ENCODE data around the gene PRR14. TPM values are rescaled to one million over a fixed set of nuclear protein-coding genes. Genes with fewer than 3 reads are reported as not detected.
"Not testable (repeated sequence)": the region's sequence is repeated elsewhere in the genome, so short reads cannot be mapped to it uniquely, and the experiment has no call there.

The PRR14 gene
- total RNA-seq, 4 donors from 2014 or later, result 42.9 to 154 (median 85.5) TPM

GRCh38 chr16:30626236-30626635 lies 24.5 kb upstream of the PRR14 start:
- TF ChIP-seq POLR2AphosphoS5 (IDR thresholded peaks at IDR 0.05), result no peak
- no peak for TF ChIP-seq POLR2A (IDR thresholded peaks at IDR 0.05)
- TF ChIP-seq CTCF (IDR thresholded peaks at IDR 0.05), result no peak
- TF ChIP-seq EP300 (IDR thresholded peaks at IDR 0.05; ENCODE audit: low read depth), result no peak
- Histone ChIP-seq H3K27ac (no peak overlapping the region), H3K4me3 (no peak overlapping the region), H3K36me3 (no peaks in the 10 kb centered on the region), H3K4me1 (peaks cover 0 to 5% (median 3%) of the 10 kb centered on the region in 4 donors), H3K9me3 (no peaks in the 10 kb centered on the region), H3K27me3 (no peaks in the 10 kb centered on the region)
- in situ Hi-C loops (cut with MboI; ENCODE audit: low pct_ligation_motif_present in 1 of 4, low pct_unique_long_range_greater_than_20kb in 1 of 4, low sequenced_read_pairs in 3 of 4) (loop anchor here in 1 of 4 donors (25.0 kb wide), 1 partner anchor 539 kb away; the partner anchor contains the start of genes PPP4C, TBX6 and YPEL3), intact Hi-C loops (cut with DNase I; ENCODE audit: low total_unique reads) (loop anchor here (10.0 kb wide), 1 partner anchor 51 kb away; the partner anchor contains the start of gene ZNF688)
- no peak for DNase-seq
- 86 to 89% methylated on average over 8 to 9 of the region's 9 CpGs for WGBS, 2 donors (ENCODE audit: low coverage in 1 of 2)

- Histone ChIP-seq H3K4me1 (peaks cover 0 to 10% (median 4%) of the 10 kb centered on the region in 4 donors), H3K9me3 (no peaks in the 10 kb centered on the region), H3K36me3 (no peaks in the 10 kb centered on the region), H3K27ac (peak overlapping the region; percentile 44 to 68 (median 64)), H3K27me3 (no peaks in the 10 kb centered on the region), H3K4me3 (peak overlapping the region in 2 of 4 donors; percentile 14 to 24)
- peak; percentile 93 for DNase-seq
- in situ Hi-C loops (cut with MboI; ENCODE audit: low pct_ligation_motif_present in 1 of 4, low pct_unique_long_range_greater_than_20kb in 1 of 4, low sequenced_read_pairs in 3 of 4), result loop anchor here in 1 of 4 donors (25.0 kb wide), 1 partner anchor 542 kb away; the partner anchor contains the start of genes PPP4C, TBX6 and YPEL3
- WGBS, 2 donors (ENCODE audit: low coverage in 1 of 2), result 6 to 29% methylated on average over 6 to 18 of the region's 18 CpGs
- TF ChIP-seq POLR2AphosphoS5 (IDR thresholded peaks at IDR 0.05), result no peak
- TF ChIP-seq CTCF (IDR thresholded peaks at IDR 0.05), result peak; percentile 87 to 96 (median 89)
- intact Hi-C loops (cut with DNase I; ENCODE audit: low total_unique reads), result loop anchor here (10.0 kb wide), 1 partner anchor 54 kb away; the partner anchor contains the start of gene ZNF688
Measured at GRCh38 chr16:30628628-30629540, 21.9 kb upstream of the PRR14 start.

GRCh38 chr16:30632454-30632853 lies 18.3 kb upstream of the PRR14 start:
- Histone ChIP-seq H3K4me1 (peaks cover 0 to 27% (median 12%) of the 10 kb centered on the region in 4 donors), H3K27ac (peak overlapping the region in 1 of 4 donors; percentile 86)
- in situ Hi-C loops (cut with MboI; ENCODE audit: low pct_ligation_motif_present in 1 of 4, low pct_unique_long_range_greater_than_20kb in 1 of 4, low sequenced_read_pairs in 3 of 4), result loop anchor here in 1 of 4 donors (10.0 to 25.0 kb wide), 2 partner anchors 58 to 545 kb away; partner anchors contain the start of genes PPP4C, TBX6, YPEL3 and ZNF688
- H3K27me3 ChIP-seq; H3K4me3 ChIP-seq; H3K36me3 ChIP-seq; H3K9me3 ChIP-seq; intact Hi-C loops (cut with DNase I; ENCODE audit: low total_unique reads); DNase-seq: not testable (repeated sequence)
- WGBS, 2 donors (ENCODE audit: low coverage in 1 of 2), result 95 to 97% methylated on average over 7 of the region's 7 CpGs

GRCh38 chr16:30633526-30633925 lies 17.2 kb upstream of the PRR14 start:
- in situ Hi-C loops (cut with MboI; ENCODE audit: low pct_ligation_motif_present in 1 of 4, low pct_unique_long_range_greater_than_20kb in 1 of 4, low sequenced_read_pairs in 3 of 4), result loop anchor here in 1 of 4 donors (10.0 to 25.0 kb wide), 2 partner anchors 59 to 546 kb away; partner anchors contain the start of genes PPP4C, TBX6, YPEL3 and ZNF688
- H3K4me1 ChIP-seq, result peaks cover 0 to 24% (median 11%) of the 10 kb centered on the region in 4 donors
- no peak for DNase-seq
- TF ChIP-seq POLR2A (IDR thresholded peaks at IDR 0.05), result no peak
- H3K4me3 ChIP-seq, result peak overlapping the region; percentile 21 to 68 (median 50)
- H3K27me3 ChIP-seq, result no peaks in the 10 kb centered on the region
- no peaks in the 10 kb centered on the region for H3K9me3 ChIP-seq
- WGBS, 2 donors (ENCODE audit: low coverage in 1 of 2), result 87 to 88% methylated on average over 13 to 17 of the region's 17 CpGs
- H3K36me3 ChIP-seq, result no peaks in the 10 kb centered on the region
- intact Hi-C loops (cut with DNase I; ENCODE audit: low total_unique reads), result no loop called here
- H3K27ac ChIP-seq, result peak overlapping the region; percentile 86 to 98 (median 90)

- no peak overlapping the region for H3K4me3 ChIP-seq
- TF ChIP-seq POLR2A (IDR thresholded peaks at IDR 0.05) (no peak), EP300 (IDR thresholded peaks at IDR 0.05; ENCODE audit: low read depth) (no peak)
- H3K27me3 ChIP-seq, result no peaks in the 10 kb centered on the region
- intact Hi-C loops (cut with DNase I; ENCODE audit: low total_unique reads), result no loop called here
- 87% methylated on average over 7 of the region's 7 CpGs; no CpG with 5 or more reads in 1 of the 2 donors for WGBS, 2 donors (ENCODE audit: low coverage in 1 of 2)
- no peak for DNase-seq
- no peaks in the 10 kb centered on the region for H3K9me3 ChIP-seq
- no peak overlapping the region for H3K27ac ChIP-seq
- H3K36me3 ChIP-seq, result no peaks in the 10 kb centered on the region
- in situ Hi-C loops (cut with MboI; ENCODE audit: low pct_ligation_motif_present in 1 of 4, low pct_unique_long_range_greater_than_20kb in 1 of 4, low sequenced_read_pairs in 3 of 4), result loop anchor here in 1 of 4 donors (10.0 to 25.0 kb wide), 2 partner anchors 62 to 549 kb away; partner anchors contain the start of genes PPP4C, TBX6, YPEL3 and ZNF688
- H3K4me1 ChIP-seq, result peaks cover 0 to 22% (median 8%) of the 10 kb centered on the region in 4 donors
Measured at GRCh38 chr16:30636599-30636998, 14.2 kb upstream of the PRR14 start.

- H3K36me3 ChIP-seq; H3K27ac ChIP-seq; H3K4me3 ChIP-seq; H3K9me3 ChIP-seq; H3K27me3 ChIP-seq; DNase-seq; intact Hi-C loops (cut with DNase I; ENCODE audit: low total_unique reads): not testable (repeated sequence)
- WGBS, 2 donors (ENCODE audit: low coverage in 1 of 2), result 80 to 83% methylated on average over 1 to 10 of the region's 10 CpGs
- in situ Hi-C loops (cut with MboI; ENCODE audit: low pct_ligation_motif_present in 1 of 4, low pct_unique_long_range_greater_than_20kb in 1 of 4, low sequenced_read_pairs in 3 of 4), result loop anchor here in 1 of 4 donors (10.0 to 25.0 kb wide), 2 partner anchors 62 to 550 kb away; partner anchors contain the start of genes PPP4C, TBX6, YPEL3 and ZNF688
- H3K4me1 ChIP-seq, result peaks cover 0 to 22% (median 8%) of the 10 kb centered on the region in 4 donors
Measured at GRCh38 chr16:30637139-30637538, 13.6 kb upstream of the PRR14 start.
